ENCODE data around the gene KIF23.
A peak's percentile ranks its signal among the peaks of the same experiment; 100 is the strongest.

KIF23 gene

DNA sequence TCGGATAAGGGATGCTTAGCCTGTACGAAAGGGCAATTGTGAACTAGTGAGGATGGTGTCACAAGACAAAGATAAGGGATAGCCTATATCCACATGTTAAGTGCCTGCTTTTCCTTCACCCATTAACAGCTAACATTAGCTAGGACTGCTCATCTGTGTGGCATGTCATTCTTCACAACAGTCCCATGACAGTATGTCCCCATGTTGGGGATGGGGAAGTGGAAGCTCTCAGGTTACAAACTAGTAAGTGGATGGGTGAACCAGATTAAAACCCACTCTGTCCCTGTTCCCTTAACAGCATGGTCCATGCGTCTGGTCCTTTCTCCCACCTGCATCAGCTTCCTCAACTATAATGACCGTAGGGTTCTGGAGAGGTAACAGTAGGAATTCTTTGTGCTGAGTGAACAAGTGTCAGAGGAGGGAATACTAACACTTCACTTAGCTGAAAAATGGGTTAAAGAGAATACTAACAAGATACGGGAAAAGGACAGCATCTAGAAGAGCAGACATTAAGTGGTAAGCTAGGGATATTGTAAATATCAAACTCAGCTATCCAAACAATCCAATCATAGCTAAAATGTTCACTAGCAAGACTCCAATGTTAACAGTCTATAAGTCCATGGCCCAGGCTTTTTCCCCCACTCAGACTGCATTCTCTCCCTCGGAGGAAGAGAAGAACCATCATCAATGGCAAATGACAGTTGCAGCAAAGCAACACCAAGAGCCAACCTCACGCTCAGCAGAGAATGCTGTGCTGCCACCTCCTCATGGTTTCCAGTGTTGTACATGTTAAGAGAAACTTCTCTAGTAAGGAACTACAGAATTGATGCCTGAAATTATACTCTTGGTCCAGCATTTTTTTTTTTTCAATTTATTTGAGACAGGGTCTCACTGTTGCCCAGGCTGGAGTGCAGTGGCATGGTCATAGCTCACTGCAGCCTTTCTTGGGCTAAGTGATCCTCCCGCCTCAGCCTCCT lies 43.4 kb downstream of the KIF23 start:
- no peak for DNase-seq (ENCODE audit: insufficient read length, low spot score)
- FAIRE-seq, result no peak
- TF ChIP-seq POLR2A (IDR thresholded peaks at IDR 0.05; ENCODE audit: low read depth, low read length), result no peak

GRCh38 chr15:69459066-69459465 lies 44.9 kb downstream of the KIF23 start:
- no peak for DNase-seq (ENCODE audit: insufficient read length, low spot score)
- TF ChIP-seq POLR2A (IDR thresholded peaks at IDR 0.05; ENCODE audit: low read depth, low read length), result no peak
- FAIRE-seq, result no peak

DNA sequence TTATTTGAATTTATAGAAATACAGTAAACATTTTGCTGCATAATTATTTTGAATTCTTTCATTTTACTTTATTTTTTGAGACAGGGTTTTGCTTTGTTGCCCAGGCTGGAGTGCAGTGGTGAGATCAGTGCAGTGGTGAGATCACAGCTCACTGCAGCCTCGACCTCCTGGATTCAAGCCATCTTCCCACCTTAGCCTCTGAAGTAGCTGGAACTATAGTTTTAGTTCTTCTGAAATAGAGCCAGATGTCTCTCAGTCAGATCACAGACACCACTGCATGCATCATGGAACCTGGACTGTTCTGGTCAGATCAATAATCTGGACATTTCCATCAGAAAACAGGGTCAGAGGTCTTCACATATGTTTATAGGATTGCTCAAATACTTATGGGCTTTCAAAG lies 46.3 kb downstream of the KIF23 start:
- no peak for TF ChIP-seq POLR2A (IDR thresholded peaks at IDR 0.05; ENCODE audit: low read depth, low read length)
- no peak for FAIRE-seq
- no peak for DNase-seq (ENCODE audit: insufficient read length, low spot score)

DNA sequence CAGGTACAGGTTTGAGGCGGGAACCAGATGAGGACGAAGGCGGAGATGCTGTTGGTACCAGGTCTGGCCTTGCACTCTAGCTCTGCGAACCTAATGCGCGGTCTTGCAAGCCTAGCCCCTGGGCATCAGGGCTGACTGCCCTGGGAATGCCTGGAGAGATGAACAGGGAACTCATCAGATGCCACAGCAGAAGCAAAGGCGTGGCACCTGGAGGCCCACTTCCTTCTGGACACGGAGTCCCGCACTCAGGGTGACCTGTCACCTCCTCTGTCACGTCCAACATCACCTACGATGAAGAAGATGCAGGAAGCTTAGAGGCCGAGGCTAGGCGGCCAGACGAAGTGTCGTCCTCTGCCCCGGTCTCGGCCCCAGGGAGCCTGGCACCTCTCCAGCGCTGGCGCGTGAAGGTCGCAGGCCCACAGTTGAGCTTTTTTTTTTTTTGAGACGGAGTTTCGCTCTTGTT lies 47.9 kb downstream of the KIF23 start:
- DNase-seq (ENCODE audit: insufficient read length, low spot score), result no peak
- FAIRE-seq, result no peak
- no peak for TF ChIP-seq POLR2A (IDR thresholded peaks at IDR 0.05; ENCODE audit: low read depth, low read length)

- peak; percentile 81 for DNase-seq (ENCODE audit: insufficient read length, low spot score)
- FAIRE-seq, result no peak
- peak; percentile 66 for TF ChIP-seq POLR2A (IDR thresholded peaks at IDR 0.05; ENCODE audit: low read depth, low read length)
Observed at GRCh38 chr15:69462493-69463181, 48.5 kb downstream of the KIF23 start.

DNA sequence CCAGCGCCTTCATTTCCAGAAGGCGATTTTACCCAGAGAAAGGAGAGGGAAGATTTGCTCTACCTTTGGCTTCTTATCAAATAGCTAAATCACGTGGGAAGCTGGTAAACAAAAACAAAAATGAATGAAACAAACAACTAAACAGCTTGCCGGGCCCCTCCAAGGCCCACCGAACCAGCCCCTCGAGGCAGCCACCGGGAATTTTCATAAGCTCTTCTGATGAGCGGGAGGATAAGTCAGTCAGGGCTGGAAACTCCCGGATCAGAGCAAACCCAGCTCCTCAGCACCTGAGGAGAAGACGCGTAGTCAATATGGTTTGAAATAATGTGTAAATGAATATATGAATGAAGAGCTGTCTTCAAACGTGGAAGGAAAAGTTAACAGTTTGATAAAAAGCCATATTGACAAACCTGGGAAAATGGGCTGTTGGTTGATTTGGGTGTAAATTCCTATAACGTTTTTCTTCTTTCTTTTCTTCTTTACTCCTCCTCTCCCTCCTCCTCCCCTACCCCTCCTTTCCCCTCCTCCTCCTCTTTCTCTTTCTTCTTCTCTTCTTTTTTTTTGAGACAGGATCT lies 49.1 kb downstream of the KIF23 start:
- no peak for FAIRE-seq
- no peak for DNase-seq (ENCODE audit: insufficient read length, low spot score)
- TF ChIP-seq POLR2A (IDR thresholded peaks at IDR 0.05; ENCODE audit: low read depth, low read length), result no peak

GRCh38 chr15:69465253-69465652 lies 51.1 kb downstream of the KIF23 start:
- TF ChIP-seq POLR2A (IDR thresholded peaks at IDR 0.05; ENCODE audit: low read depth, low read length), result no peak
- no peak for DNase-seq (ENCODE audit: insufficient read length, low spot score)
- no peak for FAIRE-seq

DNA sequence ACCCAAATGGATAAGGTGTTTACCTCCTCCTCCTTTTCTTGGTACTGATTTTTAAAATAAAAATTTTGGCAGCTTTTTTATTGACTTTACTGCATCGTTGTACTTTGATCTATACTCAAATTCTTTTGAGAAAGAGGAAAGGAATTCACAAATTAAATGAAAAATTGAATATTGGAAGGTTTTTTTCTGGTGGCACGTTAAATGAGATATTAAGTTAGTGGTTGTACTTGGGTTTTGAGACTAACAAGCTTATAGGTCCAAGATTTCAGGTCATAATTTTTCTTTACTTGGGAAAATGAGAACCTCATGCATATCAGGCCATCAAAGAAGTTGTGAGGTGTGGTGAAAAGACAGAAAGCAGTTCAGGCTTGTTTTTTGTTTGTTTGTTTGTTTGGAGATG lies 52.6 kb downstream of the KIF23 start:
- DNase-seq (ENCODE audit: insufficient read length, low spot score), result no peak
- TF ChIP-seq POLR2A (IDR thresholded peaks at IDR 0.05; ENCODE audit: low read depth, low read length), result no peak
- no peak for FAIRE-seq

DNA sequence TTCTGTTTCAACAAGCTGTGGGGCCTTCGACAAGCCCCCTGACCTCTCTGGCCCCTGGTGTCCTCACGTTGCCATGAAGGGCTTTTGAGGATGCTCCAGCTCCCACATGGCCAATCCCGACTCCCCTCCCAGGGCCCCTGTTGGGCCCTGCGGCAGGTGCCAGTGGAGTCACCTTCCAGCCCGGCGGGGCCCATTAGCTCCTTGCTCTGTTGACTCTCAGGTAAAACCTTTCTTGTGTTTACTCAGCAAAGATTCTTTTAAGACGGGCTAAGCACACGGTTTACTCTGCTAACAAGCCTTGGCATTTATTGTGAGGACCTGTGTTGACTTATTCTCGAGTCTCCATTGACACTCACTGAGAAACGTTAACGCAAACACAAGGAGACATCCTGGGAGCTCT lies 53.5 kb downstream of the KIF23 start:
- DNase-seq (ENCODE audit: insufficient read length, low spot score) (no peak), FAIRE-seq (no peak)
- no peak for TF ChIP-seq POLR2A (IDR thresholded peaks at IDR 0.05; ENCODE audit: low read depth, low read length)

DNA sequence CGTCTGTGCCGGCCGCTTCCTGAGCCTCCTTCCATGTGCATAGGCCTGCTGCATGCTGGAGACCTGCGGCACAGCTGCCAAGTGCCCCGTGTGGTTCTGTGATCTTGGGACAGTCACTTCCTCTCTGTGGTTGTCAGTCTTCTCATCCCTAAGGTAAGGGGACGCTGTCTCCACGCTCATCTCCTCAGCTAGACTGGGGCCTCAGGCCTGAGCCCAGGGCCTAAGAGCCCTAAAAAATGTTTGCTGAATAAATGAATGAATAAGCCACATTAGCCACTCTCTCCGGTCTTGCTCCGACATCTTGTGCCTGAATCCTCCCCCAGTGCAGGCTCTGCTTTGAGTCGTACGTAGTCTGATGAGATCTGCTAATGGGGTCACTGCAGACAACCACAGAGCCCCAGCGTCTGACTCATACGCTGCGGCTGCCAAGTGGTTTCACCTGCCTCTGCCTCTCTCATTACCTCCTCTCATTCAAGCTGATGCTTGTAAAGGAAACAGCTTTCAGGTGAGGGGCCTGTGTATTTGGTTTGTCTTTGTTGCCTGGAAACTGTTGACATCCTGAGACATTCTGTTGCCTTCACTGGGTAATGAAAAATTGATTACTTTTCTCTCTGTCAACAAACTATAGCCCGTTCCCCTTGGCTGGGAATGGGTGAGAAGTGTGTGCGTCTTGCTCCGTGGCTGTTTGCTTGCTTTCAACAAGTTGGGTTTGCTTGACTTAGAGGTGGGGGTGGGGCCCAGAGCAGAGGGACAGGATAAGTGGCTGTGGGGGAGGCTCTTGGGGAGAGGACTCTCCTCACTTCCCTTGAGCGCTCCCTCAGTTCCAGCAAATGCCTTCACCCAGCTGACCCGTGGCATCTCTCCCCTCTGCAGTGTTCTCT lies 54.3 kb downstream of the KIF23 start:
- TF ChIP-seq POLR2A (IDR thresholded peaks at IDR 0.05; ENCODE audit: low read depth, low read length), result no peak
- DNase-seq (ENCODE audit: insufficient read length, low spot score), result no peak
- FAIRE-seq, result no peak

- no peak for TF ChIP-seq POLR2A (IDR thresholded peaks at IDR 0.05; ENCODE audit: low read depth, low read length)
- DNase-seq (ENCODE audit: insufficient read length, low spot score) (peak; percentile 24), FAIRE-seq (no peak)
Observed at GRCh38 chr15:69469467-69470201, 55.5 kb downstream of the KIF23 start.

DNA sequence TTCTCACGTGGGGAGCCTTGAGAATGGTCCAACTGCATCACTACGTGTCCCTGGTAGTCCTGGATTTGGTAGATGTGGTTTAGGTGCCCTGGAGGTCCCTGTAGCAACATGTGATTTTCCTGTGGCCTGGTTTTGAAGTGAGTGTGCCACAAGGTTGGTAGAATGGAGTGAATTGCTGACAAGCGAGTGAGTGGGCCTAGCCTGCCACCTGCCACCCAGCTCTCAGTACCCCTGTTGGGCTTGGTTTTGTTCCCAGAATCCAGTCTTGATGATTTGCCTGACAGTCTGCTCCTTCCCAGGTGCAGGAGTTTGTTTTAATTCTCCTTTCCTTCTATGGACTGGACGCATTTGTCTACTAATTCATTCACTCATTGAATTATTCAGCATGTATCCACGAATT lies 57.9 kb downstream of the KIF23 start:
- no peak for TF ChIP-seq POLR2A (IDR thresholded peaks at IDR 0.05; ENCODE audit: low read depth, low read length)
- FAIRE-seq (no peak), DNase-seq (ENCODE audit: insufficient read length, low spot score) (no peak)

- DNase-seq (ENCODE audit: insufficient read length, low spot score) (no peak), FAIRE-seq (no peak)
Observed at GRCh38 chr15:69472562-69472961, 58.4 kb downstream of the KIF23 start.

More at GRCh38 chr15:69472562-69472961, 58.4 kb downstream of the KIF23 start:
- TF ChIP-seq POLR2A (IDR thresholded peaks at IDR 0.05; ENCODE audit: low read depth, low read length), result no peak
